ENCODE data around the gene SAP25.

DNA sequence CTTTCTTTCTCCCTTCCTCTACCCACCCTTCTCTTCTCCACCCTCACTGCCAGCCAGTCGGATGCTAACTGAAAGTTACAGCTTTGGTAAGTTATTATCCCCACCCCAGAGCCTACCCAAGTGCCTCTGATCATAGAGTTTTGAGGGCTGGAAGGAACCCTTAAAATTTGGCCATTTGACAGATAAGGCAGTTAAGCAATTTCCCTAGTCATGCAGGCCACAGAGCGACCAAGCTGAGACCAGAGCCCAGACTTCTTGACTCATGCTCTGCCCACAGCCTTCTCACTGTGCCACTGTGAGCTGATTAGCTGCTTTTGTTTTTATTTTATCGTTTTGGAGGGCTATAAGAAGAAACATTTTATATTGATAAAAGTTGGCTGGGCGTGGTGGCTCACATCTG lies 17.2 kb downstream of the SAP25 start:
- TF ChIP-seq, protein P1, sequence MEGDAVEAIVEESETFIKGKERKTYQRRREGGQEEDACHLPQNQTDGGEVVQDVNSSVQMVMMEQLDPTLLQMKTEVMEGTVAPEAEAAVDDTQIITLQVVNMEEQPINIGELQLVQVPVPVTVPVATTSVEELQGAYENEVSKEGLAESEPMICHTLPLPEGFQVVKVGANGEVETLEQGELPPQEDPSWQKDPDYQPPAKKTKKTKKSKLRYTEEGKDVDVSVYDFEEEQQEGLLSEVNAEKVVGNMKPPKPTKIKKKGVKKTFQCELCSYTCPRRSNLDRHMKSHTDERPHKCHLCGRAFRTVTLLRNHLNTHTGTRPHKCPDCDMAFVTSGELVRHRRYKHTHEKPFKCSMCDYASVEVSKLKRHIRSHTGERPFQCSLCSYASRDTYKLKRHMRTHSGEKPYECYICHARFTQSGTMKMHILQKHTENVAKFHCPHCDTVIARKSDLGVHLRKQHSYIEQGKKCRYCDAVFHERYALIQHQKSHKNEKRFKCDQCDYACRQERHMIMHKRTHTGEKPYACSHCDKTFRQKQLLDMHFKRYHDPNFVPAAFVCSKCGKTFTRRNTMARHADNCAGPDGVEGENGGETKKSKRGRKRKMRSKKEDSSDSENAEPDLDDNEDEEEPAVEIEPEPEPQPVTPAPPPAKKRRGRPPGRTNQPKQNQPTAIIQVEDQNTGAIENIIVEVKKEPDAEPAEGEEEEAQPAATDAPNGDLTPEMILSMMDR (IDR thresholded peaks at IDR 0.05; ENCODE audit: low read length) = no peak
- no peak for TF ChIP-seq EZH2 (IDR thresholded peaks at IDR 0.05; ENCODE audit: borderline replicate concordance, low read length)

Measured in OCI-LY1 (cell line).